ENCODE results near the gene GPC6.
"Not testable (repeated sequence)": the region's sequence is repeated elsewhere in the genome, so short reads cannot be mapped to it uniquely, and the experiment has no call there.

The GPC6 gene

DNA sequence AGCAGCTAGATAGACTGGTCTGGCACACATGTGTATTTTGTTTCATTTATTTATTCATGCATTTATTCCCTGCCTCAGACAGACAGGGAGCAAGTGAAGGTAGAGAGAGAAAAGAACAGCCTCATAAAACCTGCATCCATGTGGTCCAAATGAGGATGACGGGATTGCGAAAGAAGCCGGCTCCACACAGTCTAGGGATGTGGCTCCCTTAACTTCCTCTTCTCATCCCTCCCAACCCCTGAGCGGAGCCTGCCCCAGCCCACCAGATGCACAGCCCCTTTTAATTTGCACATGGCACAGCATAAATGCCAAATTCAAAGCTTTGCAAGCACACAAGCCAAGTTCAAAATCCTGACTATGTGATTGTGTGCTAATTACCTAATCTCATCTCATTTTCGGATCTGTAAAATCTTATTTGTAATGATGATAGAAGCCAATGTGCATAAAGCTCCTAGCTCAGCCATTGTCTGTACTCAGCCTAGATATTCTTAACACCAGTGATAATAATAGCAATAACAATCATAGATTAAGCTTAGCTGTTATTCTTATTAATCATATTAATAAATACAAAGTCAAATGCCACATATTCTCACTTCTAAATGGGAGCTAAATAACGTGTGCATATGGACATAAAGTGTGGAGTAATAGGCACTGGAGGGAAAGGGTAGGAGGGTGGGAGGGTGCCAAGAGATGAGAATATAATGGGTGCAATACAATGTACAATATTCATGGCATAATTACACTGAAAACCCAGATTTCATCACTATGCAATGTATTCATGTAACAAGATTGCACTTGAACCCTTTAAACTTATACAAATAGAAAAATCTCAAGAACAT lies 1096.5 kb downstream of the GPC6 start:
- no peak for DNase-seq

GRCh38 chr13:94323764-94324758 lies 1097.5 kb downstream of the GPC6 start:
- no peak for DNase-seq

DNA sequence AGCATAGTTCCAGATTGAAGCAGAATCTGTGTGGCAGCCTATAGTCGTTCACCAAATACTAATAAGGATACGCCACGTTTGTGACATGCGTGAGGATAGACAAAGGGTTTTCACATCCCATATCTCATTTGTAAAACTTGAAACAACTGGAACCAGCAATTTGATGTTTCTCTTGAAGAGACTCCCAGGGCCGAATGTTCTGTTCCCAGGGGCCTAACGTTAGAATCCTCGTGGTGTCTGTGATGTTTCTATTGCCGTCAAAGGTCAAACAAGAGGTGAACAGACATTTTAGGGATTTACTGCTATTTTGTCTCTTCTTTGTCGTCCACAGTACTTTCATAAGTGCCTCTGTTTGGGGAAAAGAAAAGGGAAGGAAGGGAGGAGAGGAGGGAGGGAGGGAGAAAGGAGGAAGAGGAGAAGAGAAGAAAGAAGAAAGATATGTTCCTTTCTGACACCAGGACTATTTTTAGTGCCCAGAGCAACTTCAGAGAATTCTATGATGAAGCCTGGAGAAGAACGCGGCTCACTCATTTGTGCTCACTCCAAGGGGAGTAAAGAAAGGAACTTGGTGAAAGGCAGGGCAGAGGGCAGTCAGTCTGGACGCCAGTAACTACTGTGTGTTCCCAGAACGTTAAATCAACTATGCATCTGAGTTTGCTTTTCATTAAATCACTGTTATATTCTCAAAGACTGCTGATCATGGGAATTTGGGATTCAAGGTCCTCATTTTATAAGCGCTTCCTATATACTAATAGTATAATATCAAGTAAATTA lies 1098.3 kb downstream of the GPC6 start:
- DNase-seq = no peak

- DNase-seq = no peak
Measured at GRCh38 chr13:94325650-94326049, 1099.0 kb downstream of the GPC6 start.

GRCh38 chr13:94327318-94327717 lies 1100.7 kb downstream of the GPC6 start:
- no peak for DNase-seq

DNA sequence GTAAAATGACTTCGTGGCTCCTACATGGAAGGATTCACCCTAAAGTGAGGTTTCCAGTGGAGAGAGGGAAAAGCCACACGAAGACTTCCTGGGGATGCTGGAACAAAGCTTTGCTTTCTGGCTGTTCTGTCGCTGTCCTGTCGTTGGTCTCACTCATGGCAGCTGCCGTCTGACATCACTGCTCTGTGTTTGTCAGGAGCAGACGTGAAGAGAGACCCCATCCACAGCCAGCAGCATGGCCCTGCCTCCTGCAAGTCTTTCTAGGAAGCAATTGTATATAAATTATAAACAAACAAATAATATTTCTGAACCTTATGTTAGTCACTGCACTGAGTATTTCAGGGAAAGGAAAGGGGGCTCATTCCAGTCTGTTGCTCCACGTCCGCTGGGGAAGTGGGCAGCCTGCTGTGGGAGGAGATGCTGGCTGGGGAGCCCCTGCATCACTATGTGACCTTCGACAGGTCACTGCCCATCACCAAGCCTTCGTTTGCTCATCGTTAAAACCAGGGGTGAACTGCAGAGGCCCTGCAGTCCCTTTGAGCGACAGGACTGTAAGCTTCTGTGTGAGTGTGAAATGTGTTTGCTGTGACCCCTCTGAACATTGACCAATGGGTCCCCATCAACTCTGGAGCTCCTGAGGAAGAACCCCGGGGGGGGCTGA lies 1101.9 kb downstream of the GPC6 start:
- DNase-seq = no peak

DNA sequence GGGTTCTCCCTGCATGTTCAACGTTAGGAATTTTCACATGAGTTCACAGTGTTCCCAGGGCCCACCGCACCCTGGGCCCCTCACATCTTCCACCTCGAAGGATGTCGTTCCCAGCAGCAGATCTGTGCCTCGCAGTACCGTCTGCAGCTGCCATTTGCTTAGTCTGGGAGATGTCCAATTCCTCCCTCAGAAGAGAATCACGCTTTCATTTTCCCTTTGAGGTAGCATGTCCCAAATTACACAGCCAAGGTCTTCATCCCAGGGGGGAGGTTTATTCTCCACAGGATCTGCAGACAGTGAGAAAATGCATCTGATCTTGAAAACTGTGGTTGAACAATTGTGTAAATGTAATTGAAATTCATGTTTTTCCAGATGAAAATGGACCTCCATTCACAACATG lies 1102.7 kb downstream of the GPC6 start:
- no peak for DNase-seq

- DNase-seq = no peak
Measured at GRCh38 chr13:94329754-94330551, 1103.3 kb downstream of the GPC6 start.

DNA sequence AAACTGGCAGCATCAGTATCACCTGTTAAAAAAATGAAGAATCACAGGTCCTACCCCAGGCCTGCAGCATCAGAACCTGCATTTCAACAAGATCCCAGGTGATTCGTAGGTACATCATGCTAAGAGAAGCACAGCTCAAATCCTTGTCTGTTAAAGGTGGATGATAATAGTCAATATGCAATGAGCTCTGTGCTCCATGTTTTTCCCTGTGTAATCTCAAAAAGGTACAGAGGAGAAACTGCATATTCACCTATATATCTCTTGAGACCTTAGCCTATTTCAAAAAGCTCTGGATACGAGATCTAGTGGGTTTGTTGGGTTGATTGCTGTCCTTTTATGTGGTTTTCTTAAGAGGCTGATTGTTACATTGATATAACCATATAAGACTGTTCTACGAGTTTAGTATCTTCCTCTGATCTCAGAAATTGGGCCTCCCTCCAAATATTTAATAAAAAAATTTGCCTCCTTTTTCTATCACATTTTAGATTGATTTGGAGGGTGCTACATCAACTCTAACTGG lies 1104.0 kb downstream of the GPC6 start:
- DNase-seq = no peak

DNA sequence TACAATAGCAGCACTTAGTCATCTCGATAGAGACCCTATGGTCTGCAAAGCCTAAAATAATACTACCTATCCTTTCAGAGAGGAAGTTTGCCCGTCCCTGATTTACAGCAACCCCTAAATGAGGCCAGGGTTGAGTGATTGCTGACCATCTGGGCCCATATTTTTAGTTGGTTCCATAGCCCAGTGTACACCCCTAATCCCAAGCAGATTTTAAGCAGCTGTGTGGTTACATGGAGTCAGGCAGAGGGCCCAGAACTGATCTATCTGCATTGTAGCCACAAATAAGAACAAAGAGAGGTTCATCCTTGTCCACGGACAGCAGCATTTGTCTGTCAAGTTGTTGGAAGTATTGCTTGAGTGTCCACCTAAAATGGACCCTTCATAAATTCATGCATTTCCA lies 1104.7 kb downstream of the GPC6 start:
- no peak for DNase-seq

DNA sequence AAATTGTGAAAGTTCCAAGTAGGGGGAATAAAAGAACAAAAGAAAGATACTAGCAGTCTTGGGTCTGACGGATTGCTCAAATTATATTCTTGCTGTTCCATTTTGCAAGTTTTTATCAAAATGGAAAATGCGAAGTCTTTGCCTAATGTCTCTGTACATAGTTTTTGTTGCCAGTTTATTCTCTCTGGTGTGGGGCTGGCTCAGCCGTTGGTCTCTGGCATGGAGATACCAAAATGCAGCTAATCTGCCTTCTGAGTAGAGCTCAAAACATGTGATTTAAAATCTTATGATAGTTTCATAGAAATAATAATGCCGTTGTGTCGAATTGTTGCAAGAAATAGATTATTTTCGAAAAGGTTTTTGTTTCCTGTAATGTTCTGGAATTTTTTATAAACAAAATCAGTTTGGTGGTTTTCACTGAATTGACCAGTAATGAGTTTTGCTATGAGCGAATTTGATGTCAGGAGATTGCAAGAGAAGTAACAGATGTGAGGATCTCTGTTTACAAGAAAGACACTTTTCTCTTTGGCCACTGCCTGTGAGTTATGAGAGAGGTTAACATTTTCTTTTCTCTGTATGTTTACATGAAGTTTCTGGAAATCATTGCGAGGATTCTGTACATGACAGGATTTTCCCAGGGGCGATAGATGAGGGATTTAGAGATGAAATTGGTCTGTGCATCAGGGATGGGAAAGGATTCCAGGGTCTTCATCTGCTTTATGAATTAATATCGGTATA lies 1105.9 kb downstream of the GPC6 start:
- DNase-seq = no peak

GRCh38 chr13:94333131-94333820 lies 1106.7 kb downstream of the GPC6 start:
- DNase-seq = no peak

DNA sequence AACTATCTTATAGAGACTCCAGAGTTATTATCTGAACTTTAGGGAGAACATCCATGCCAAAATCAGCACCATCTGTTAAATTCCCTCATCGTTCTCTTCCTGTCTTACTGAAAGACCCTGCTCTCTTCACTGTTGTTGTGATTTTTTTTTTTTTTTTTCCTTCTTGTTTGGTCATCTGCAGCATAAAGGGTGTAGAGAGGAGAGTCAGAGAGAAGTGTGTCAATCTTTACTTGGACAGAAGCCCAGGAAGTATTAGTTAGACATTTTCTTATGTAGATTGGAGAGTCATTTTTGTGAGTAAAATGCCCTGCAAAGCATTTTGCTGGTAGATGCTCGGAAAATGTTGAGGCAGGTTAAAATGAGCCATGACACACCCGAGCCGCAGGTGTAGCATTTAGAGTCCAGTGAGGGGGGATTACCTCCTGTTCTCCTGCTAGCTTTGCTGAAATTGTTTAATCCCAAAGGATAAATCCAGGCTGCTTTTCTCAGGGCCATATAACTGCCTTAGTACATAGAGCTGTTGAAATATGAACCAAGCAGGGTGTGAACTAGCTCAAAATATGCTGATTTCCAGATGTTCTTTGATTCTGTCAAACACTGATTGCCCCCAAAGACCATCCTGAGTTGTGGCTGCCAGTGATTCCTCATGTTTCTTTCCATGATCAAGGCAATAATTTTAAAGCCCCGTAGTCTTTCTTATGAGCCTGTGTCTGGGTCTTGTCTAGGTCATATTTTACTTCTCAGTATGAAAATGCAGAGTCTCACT lies 1109.3 kb downstream of the GPC6 start:
- DNase-seq = no peak

DNA sequence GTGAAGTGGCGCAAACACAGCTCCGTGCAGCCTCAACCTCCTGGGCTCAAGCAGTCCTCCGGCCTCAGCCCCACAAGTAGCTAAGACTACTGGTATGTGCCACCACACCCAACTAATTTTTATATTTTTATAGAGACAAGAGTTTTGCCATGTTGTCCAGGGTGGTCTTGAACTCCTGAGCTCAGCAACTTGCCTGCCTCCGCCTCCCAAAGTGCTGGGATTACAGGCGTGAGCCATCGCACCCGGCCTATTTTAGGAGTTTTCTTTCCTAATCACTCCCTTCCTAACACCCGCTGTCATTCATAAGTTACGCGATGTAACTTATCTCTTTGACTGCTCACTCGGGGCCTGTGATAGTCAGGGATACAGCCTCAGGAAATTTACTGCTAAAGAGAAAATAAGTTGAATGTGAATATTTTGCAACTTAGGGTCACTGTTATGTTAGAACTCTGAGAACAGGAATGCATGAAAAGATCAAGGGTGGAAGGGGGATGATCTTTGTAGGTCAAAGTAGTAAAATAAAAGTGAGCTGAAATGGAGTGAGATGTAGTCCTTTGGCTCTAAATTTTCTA lies 1112.6 kb downstream of the GPC6 start:
- no peak for DNase-seq

GRCh38 chr13:94342436-94343242 lies 1116.0 kb downstream of the GPC6 start:
- no peak for DNase-seq

GRCh38 chr13:94343243-94343585 lies 1116.6 kb downstream of the GPC6 start:
- no peak for DNase-seq

DNA sequence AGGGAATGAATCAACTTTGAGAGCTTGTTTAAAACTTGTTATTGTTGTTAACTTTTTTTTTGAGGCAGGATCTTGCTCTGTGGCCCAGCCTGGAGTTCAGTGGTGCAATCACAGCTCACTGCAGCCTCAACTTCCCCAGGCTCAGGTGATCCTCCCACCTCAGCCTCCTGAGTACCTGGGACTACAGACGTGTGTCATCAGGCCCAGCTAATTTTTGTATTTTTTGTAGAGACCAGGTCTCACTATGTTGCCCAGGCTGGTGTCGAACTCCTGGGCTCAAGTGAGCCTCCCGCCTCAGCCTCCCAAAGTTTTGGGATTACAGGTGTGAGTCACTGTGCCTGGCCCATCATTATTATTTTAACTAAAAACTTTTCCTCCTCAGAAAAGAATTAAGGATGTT lies 1117.1 kb downstream of the GPC6 start:
- DNase-seq = not testable (repeated sequence)
